ENCODE data around the gene PDE8B. TPM values are rescaled to one million over a fixed set of nuclear protein-coding genes. Genes with fewer than 3 reads are reported as not detected.

Gene PDE8B
- total RNA-seq, 1 experiment from 2014 or later, result 0.17 TPM

- no peak for ATAC-seq
- RAD21 ChIA-PET (ENCODE audit: low non-redundant PET in 1 of 2, low total read pairs in 2 of 2, uncharacterized antibody in 2 of 2, unreplicated experiment in 2 of 2), result no interaction called here
- TF ChIP-seq SP1 (IDR thresholded peaks at IDR 0.05; ENCODE audit: low read depth), result no peak
- TF ChIP-seq, protein P1, sequence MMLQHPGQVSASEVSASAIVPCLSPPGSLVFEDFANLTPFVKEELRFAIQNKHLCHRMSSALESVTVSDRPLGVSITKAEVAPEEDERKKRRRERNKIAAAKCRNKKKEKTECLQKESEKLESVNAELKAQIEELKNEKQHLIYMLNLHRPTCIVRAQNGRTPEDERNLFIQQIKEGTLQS (IDR thresholded peaks at IDR 0.05), result no peak
- TF ChIP-seq SRF (IDR thresholded peaks at IDR 0.05; ENCODE audit: low read depth), result no peak
- no peaks in the 10 kb centered on the region for H3K4me1 ChIP-seq (ENCODE audit: control insufficient read depth in 1 of 2, insufficient read depth in 2 of 2, low read length in 2 of 2)
- intact Hi-C loops (cut with micrococcal nuclease), result no loop called here
- CTCF ChIA-PET, result no interaction called here
- no peak overlapping the region for H3K9ac ChIP-seq (ENCODE audit: low read length)
- H3K79me2 ChIP-seq (ENCODE audit: insufficient read depth, low read length), result no peaks in the 10 kb centered on the region
- no peak for DNase-seq (ENCODE audit: low read depth, low spot score)
- no peaks in the 10 kb centered on the region for H3K9me2 ChIP-seq (ENCODE audit: insufficient read depth)
- no TSS peak for BruUV-seq (replicated peaks)
- POLR2A ChIA-PET, result no interaction called here
- no peaks in the 10 kb centered on the region for H3K9me3 ChIP-seq (ENCODE audit: control insufficient read depth in 1 of 2, insufficient read depth in 1 of 2, low read depth in 1 of 2, low read length in 2 of 2)
- H3K27ac ChIP-seq (ENCODE audit: low read depth, low read length), result no peak overlapping the region
- no peak overlapping the region for H3K4me2 ChIP-seq (ENCODE audit: low read length)
- H3K4me3 ChIP-seq (replicated peaks in 1 of 2; ENCODE audit: low read depth in 1 of 2, low read length in 2 of 2), result no peak overlapping the region
- H2AFZ ChIP-seq (ENCODE audit: low read depth, low read length, poor library complexity, severe bottlenecking), result no peak overlapping the region
- H3K27me3 ChIP-seq (ENCODE audit: insufficient read depth, low read length), result peaks cover 4% of the 10 kb centered on the region; the same call in 1 of the 2 replicates
- H4K20me1 ChIP-seq (ENCODE audit: insufficient read depth), result no peaks in the 10 kb centered on the region
- no peaks in the 10 kb centered on the region for H3K36me3 ChIP-seq (ENCODE audit: control insufficient read depth in 1 of 2, insufficient read depth in 2 of 2, low read length in 2 of 2)
Measured at GRCh38 chr5:77259476-77259875, 49.0 kb downstream of the PDE8B start.

DNA sequence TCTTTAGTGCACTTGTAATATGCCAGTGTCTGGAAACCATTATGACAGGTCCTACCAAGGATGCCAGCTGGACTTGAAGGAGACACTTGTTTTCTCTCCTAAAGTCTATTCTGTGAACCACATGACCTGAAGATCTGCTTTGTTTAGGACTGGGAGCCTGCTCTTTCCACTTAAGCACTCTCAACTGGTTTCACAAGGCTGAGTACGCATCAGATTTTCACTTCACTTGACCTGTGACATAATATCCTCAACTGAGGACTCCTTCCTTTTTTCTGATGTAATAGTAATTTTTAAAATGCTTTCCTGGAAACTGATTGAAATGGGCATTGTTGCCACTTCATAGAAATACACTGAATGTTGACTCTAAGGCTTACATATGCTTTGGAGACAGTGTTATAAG is 52.2 kb downstream of the PDE8B start:
- H3K36me3 ChIP-seq (ENCODE audit: control insufficient read depth in 1 of 2, insufficient read depth in 2 of 2, low read length in 2 of 2), result no peaks in the 10 kb centered on the region
- no TSS peak for BruUV-seq (replicated peaks)
- CTCF ChIA-PET, result no interaction called here
- ATAC-seq, result no peak
- POLR2A ChIA-PET, result no interaction called here
- no peak overlapping the region for H3K27ac ChIP-seq (ENCODE audit: low read depth, low read length)
- H3K4me3 ChIP-seq (replicated peaks in 1 of 2; ENCODE audit: low read depth in 1 of 2, low read length in 2 of 2), result no peak overlapping the region
- H3K79me2 ChIP-seq (ENCODE audit: insufficient read depth, low read length), result no peaks in the 10 kb centered on the region
- H3K9me3 ChIP-seq (ENCODE audit: control insufficient read depth in 1 of 2, insufficient read depth in 1 of 2, low read depth in 1 of 2, low read length in 2 of 2), result no peaks in the 10 kb centered on the region
- no peak for DNase-seq (ENCODE audit: low read depth, low spot score)
- RAD21 ChIA-PET (ENCODE audit: low non-redundant PET in 1 of 2, low total read pairs in 2 of 2, uncharacterized antibody in 2 of 2, unreplicated experiment in 2 of 2), result no interaction called here
- H3K4me1 ChIP-seq (ENCODE audit: control insufficient read depth in 1 of 2, insufficient read depth in 2 of 2, low read length in 2 of 2), result peaks cover 0 to 10% of the 10 kb centered on the region in 2 experiments; a peak in 2 of 4 replicates
- H3K27me3 ChIP-seq (ENCODE audit: insufficient read depth, low read length), result no peaks in the 10 kb centered on the region
- no peak overlapping the region for H2AFZ ChIP-seq (ENCODE audit: low read depth, low read length, poor library complexity, severe bottlenecking)
- H4K20me1 ChIP-seq (ENCODE audit: insufficient read depth), result no peaks in the 10 kb centered on the region
- no peak overlapping the region for H3K9ac ChIP-seq (ENCODE audit: low read length)
- no peaks in the 10 kb centered on the region for H3K9me2 ChIP-seq (ENCODE audit: insufficient read depth)
- no peak for TF ChIP-seq EZH2phosphoT487 (IDR thresholded peaks at IDR 0.05; ENCODE audit: borderline replicate concordance)
- TF ChIP-seq ZNF274 (IDR thresholded peaks at IDR 0.05; ENCODE audit: low read depth, low read length), result no peak
- TF ChIP-seq YY1 (IDR thresholded peaks at IDR 0.05; ENCODE audit: extremely low read depth, insufficient replicate concordance, low read depth, low read length), result no peak
- TF ChIP-seq FOSL1 (IDR thresholded peaks at IDR 0.05; ENCODE audit: low read depth), result no peak
- no peak for TF ChIP-seq POLR2A (IDR thresholded peaks at IDR 0.05; ENCODE audit: borderline replicate concordance, extremely low read depth, insufficient read depth, insufficient read length)
- no peak for TF ChIP-seq RAD21 (IDR thresholded peaks at IDR 0.05; ENCODE audit: low read depth)
- TF ChIP-seq SP1 (IDR thresholded peaks at IDR 0.05; ENCODE audit: low read depth), result no peak
- TF ChIP-seq CBX3 (IDR thresholded peaks at IDR 0.05; ENCODE audit: low read depth), result no peak
- TF ChIP-seq CEBPB (IDR thresholded peaks at IDR 0.05; ENCODE audit: low read depth), result no peak
- TF ChIP-seq, protein P2, sequence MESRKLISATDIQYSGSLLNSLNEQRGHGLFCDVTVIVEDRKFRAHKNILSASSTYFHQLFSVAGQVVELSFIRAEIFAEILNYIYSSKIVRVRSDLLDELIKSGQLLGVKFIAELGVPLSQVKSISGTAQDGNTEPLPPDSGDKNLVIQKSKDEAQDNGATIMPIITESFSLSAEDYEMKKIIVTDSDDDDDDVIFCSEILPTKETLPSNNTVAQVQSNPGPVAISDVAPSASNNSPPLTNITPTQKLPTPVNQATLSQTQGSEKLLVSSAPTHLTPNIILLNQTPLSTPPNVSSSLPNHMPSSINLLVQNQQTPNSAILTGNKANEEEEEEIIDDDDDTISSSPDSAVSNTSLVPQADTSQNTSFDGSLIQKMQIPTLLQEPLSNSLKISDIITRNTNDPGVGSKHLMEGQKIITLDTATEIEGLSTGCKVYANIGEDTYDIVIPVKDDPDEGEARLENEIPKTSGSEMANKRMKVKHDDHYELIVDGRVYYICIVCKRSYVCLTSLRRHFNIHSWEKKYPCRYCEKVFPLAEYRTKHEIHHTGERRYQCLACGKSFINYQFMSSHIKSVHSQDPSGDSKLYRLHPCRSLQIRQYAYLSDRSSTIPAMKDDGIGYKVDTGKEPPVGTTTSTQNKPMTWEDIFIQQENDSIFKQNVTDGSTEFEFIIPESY (IDR thresholded peaks at IDR 0.05; ENCODE audit: extremely low read depth, insufficient replicate concordance, low read length), result no peak
- no peak for TF ChIP-seq JUND (IDR thresholded peaks at IDR 0.05)
- no peak for TF ChIP-seq POLR2AphosphoS5 (IDR thresholded peaks at IDR 0.05; ENCODE audit: low read depth, low read length)
- H3K4me2 ChIP-seq (ENCODE audit: low read length), result no peak overlapping the region
- intact Hi-C loops (cut with micrococcal nuclease), result no loop called here

Data from HCT116 (cell line).